Activated T-helper 1 cell treated with Interleukin-2 at 50 U/mL for 16 hours (primary cell): ENCODE results near the gene KCNA10.

Experiments used
- DNase-seq: peaks from one replicate; pipeline ENCODE4 v3.0.0-alpha.2; 2020; ENCODE audit warnings: low read depth

The KCNA10 gene

GRCh38 chr1:110519125-110519810 lies at the start of gene KCNA10:
Gene KCNA10, minus strand, starts transcription at chr1:110519175. Its CDS starts 388 bp downstream, at chr1:110518787.
- DNase-seq, result no peak

GRCh38 chr1:110566836-110567235 lies 47.9 kb upstream of the KCNA10 start:
- DNase-seq, result no peak

GRCh38 chr1:110565565-110565964 lies 46.6 kb upstream of the KCNA10 start:
- DNase-seq, result no peak

GRCh38 chr1:110563089-110563488 lies 44.1 kb upstream of the KCNA10 start:
- DNase-seq, result no peak

GRCh38 chr1:110561596-110561995 lies 42.6 kb upstream of the KCNA10 start:
- no peak for DNase-seq

GRCh38 chr1:110559157-110559556 lies 40.2 kb upstream of the KCNA10 start:
- DNase-seq, result no peak

- no peak for DNase-seq
Observed at GRCh38 chr1:110557481-110557880, 38.5 kb upstream of the KCNA10 start.

- no peak for DNase-seq
Observed at GRCh38 chr1:110556471-110556807, 37.5 kb upstream of the KCNA10 start.

GRCh38 chr1:110555807-110556470 lies 37.0 kb upstream of the KCNA10 start:
- DNase-seq, result no peak

GRCh38 chr1:110554871-110555801 lies 36.2 kb upstream of the KCNA10 start:
- DNase-seq, result peak; percentile 41

GRCh38 chr1:110551278-110551809 lies 32.4 kb upstream of the KCNA10 start:
- DNase-seq, result no peak

GRCh38 chr1:110549831-110550230 lies 30.9 kb upstream of the KCNA10 start:
- DNase-seq, result no peak

GRCh38 chr1:110548381-110548780 lies 29.4 kb upstream of the KCNA10 start:
- DNase-seq, result no peak

- no peak for DNase-seq
Observed at GRCh38 chr1:110547017-110547416, 28.0 kb upstream of the KCNA10 start.

GRCh38 chr1:110545492-110545891 lies 26.5 kb upstream of the KCNA10 start:
- DNase-seq, result no peak

GRCh38 chr1:110544753-110545152 lies 25.8 kb upstream of the KCNA10 start:
- DNase-seq, result no peak

- no peak for DNase-seq
Observed at GRCh38 chr1:110542725-110543124, 23.8 kb upstream of the KCNA10 start.

GRCh38 chr1:110541906-110542395 lies 23.0 kb upstream of the KCNA10 start:
- no peak for DNase-seq

- no peak for DNase-seq
Observed at GRCh38 chr1:110540891-110541685, 22.1 kb upstream of the KCNA10 start.

GRCh38 chr1:110538921-110539320 lies 19.9 kb upstream of the KCNA10 start:
- DNase-seq, result no peak

- DNase-seq, result no peak
Observed at GRCh38 chr1:110538075-110538474, 19.1 kb upstream of the KCNA10 start.

GRCh38 chr1:110535985-110536384 lies 17.0 kb upstream of the KCNA10 start:
- DNase-seq, result no peak
